PFSK-1 (cell line): ENCODE measurements around the gene MYO5C.

Source experiments
- FOXP2 ChIP-seq: optimal IDR thresholded peaks from 2 replicates; pipeline ENCODE3; 2011; ENCODE audit warnings: borderline replicate concordance, control low read depth, inconsistent platforms; ENCODE audit not compliant: insufficient read depth; ENCODE audit errors: extremely low read length, extremely low read depth
- POLR2AphosphoS5 ChIP-seq: IDR thresholded peaks from 2 replicates; pipeline ENCODE4 v1.6.1; 2012; ENCODE audit warnings: low read depth, mild to moderate bottlenecking, control low read depth, low read length, moderate library complexity
- REST ChIP-seq, 2 experiments: IDR thresholded peaks; 2 replicates each; pipeline versions ENCODE4 v1.6.1 to v1.8.0; 2011 to 2012; ENCODE audit warnings: low read depth in 2 of 2, low read length in 2 of 2, control low read depth in 1 of 2, inconsistent platforms in 1 of 2, mild to moderate bottlenecking in 1 of 2, moderate library complexity in 1 of 2; ENCODE audit not compliant: insufficient read depth in 1 of 2
- SIN3A ChIP-seq: IDR thresholded peaks from 2 replicates; pipeline ENCODE4 v1.6.1; 2012; ENCODE audit warnings: mild to moderate bottlenecking, low read length, moderate library complexity, borderline replicate concordance; ENCODE audit not compliant: insufficient read depth
- TAF1 ChIP-seq: IDR thresholded peaks from 2 replicates; pipeline ENCODE4 v1.6.1; 2012; ENCODE audit warnings: low read length, control low read depth, borderline replicate concordance; ENCODE audit not compliant: insufficient read depth

The MYO5C gene

GRCh38 chr15:52240166-52240565, 55.4 kb downstream of the MYO5C start:
- TF ChIP-seq TAF1: no peak
- no peak for TF ChIP-seq REST (IDR thresholded peaks at IDR 0.05; ENCODE audit: insufficient read depth in 1 of 2, low read depth in 2 of 2, low read length in 2 of 2)

- TF ChIP-seq REST (IDR thresholded peaks at IDR 0.05; ENCODE audit: insufficient read depth in 1 of 2, low read depth in 2 of 2, low read length in 2 of 2) (no peak), FOXP2 (no peak), SIN3A (no peak), POLR2AphosphoS5 (no peak), TAF1 (no peak)
Measured at GRCh38 chr15:52238149-52238548, 57.5 kb downstream of the MYO5C start.

GRCh38 chr15:52236013-52236412, 59.6 kb downstream of the MYO5C start:
- TF ChIP-seq TAF1 (no peak), FOXP2 (no peak)

- TF ChIP-seq SIN3A (no peak), FOXP2 (no peak), TAF1 (no peak), POLR2AphosphoS5 (no peak), REST (IDR thresholded peaks at IDR 0.05; ENCODE audit: insufficient read depth in 1 of 2, low read depth in 2 of 2, low read length in 2 of 2) (no peak)
Measured at GRCh38 chr15:52234596-52235541, 60.7 kb downstream of the MYO5C start.

- TF ChIP-seq TAF1: no peak
- no peak for TF ChIP-seq SIN3A
- no peak for TF ChIP-seq REST (IDR thresholded peaks at IDR 0.05; ENCODE audit: insufficient read depth in 1 of 2, low read depth in 2 of 2, low read length in 2 of 2)
- TF ChIP-seq POLR2AphosphoS5: no peak
- no peak for TF ChIP-seq FOXP2
Measured at GRCh38 chr15:52233405-52233804, 62.2 kb downstream of the MYO5C start.
